Liver (tissue), 3 donors: ENCODE results near the gene MOSPD3.

Experiments used
- EGR1 ChIP-seq, 2 donors: IDR thresholded peaks; 2 replicates each; pipeline ENCODE4 v1.6.1; 2016 to 2018; ENCODE audit warnings: antibody characterized with exemption in 2 of 2, low read depth in 2 of 2
- GABPA ChIP-seq, 2 donors: IDR thresholded peaks in 1 of 2; conservative IDR thresholded peaks in 1 of 2; 2 replicates each; pipeline ENCODE4 v1.6.1; 2016; ENCODE audit warnings: antibody characterized with exemption in 2 of 2, mild to moderate bottlenecking in 1 of 2, moderate library complexity in 1 of 2
- JUND ChIP-seq, 2 donors: IDR thresholded peaks; 2 replicates each; pipeline ENCODE4 v1.6.1; 2016; ENCODE audit warnings: antibody characterized with exemption in 2 of 2
- MAX ChIP-seq: IDR thresholded peaks from 2 replicates; pipeline ENCODE4 v1.6.1; 2016; ENCODE audit warnings: antibody characterized with exemption
- NR2F2 ChIP-seq: IDR thresholded peaks from 2 replicates; pipeline ENCODE4 v1.6.1; 2016; ENCODE audit warnings: antibody characterized with exemption
- RAD21 ChIP-seq, 2 donors: IDR thresholded peaks; 2 replicates each; pipeline ENCODE4 v1.6.1; 2016; ENCODE audit warnings: antibody characterized with exemption in 2 of 2, mild to moderate bottlenecking in 2 of 2
- TF ChIP-seq, protein P1 (sequence below): IDR thresholded peaks from 2 replicates; pipeline ENCODE4 v1.6.1; 2016; ENCODE audit warnings: antibody characterized with exemption
- TF ChIP-seq, protein P2 (sequence below): fragments of 150-350 bp; IDR thresholded peaks from 2 replicates; pipeline ENCODE4 v1.5.1; 2017; ENCODE audit warnings: improper control_type of control experiment, low read depth, low read length; ENCODE audit not compliant: missing input control
- donor health status: healthy.
- donor health status: healthy.

GRCh38 chr7:100563809-100564400, 48.4 kb upstream of the MOSPD3 start:
- TF ChIP-seq, protein P1, sequence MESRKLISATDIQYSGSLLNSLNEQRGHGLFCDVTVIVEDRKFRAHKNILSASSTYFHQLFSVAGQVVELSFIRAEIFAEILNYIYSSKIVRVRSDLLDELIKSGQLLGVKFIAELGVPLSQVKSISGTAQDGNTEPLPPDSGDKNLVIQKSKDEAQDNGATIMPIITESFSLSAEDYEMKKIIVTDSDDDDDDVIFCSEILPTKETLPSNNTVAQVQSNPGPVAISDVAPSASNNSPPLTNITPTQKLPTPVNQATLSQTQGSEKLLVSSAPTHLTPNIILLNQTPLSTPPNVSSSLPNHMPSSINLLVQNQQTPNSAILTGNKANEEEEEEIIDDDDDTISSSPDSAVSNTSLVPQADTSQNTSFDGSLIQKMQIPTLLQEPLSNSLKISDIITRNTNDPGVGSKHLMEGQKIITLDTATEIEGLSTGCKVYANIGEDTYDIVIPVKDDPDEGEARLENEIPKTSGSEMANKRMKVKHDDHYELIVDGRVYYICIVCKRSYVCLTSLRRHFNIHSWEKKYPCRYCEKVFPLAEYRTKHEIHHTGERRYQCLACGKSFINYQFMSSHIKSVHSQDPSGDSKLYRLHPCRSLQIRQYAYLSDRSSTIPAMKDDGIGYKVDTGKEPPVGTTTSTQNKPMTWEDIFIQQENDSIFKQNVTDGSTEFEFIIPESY: no peak
- TF ChIP-seq, protein P2, sequence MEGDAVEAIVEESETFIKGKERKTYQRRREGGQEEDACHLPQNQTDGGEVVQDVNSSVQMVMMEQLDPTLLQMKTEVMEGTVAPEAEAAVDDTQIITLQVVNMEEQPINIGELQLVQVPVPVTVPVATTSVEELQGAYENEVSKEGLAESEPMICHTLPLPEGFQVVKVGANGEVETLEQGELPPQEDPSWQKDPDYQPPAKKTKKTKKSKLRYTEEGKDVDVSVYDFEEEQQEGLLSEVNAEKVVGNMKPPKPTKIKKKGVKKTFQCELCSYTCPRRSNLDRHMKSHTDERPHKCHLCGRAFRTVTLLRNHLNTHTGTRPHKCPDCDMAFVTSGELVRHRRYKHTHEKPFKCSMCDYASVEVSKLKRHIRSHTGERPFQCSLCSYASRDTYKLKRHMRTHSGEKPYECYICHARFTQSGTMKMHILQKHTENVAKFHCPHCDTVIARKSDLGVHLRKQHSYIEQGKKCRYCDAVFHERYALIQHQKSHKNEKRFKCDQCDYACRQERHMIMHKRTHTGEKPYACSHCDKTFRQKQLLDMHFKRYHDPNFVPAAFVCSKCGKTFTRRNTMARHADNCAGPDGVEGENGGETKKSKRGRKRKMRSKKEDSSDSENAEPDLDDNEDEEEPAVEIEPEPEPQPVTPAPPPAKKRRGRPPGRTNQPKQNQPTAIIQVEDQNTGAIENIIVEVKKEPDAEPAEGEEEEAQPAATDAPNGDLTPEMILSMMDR: peak; percentile 94
- TF ChIP-seq JUND (IDR thresholded peaks at IDR 0.05) (no peak), RAD21 (IDR thresholded peaks at IDR 0.05) (peak; percentile 79 to 83), MAX (no peak), EGR1 (IDR thresholded peaks at IDR 0.05; ENCODE audit: low read depth in 2 of 2) (no peak), NR2F2 (no peak), GABPA (IDR thresholded peaks at IDR 0.05 in 1 of 2, conservative IDR thresholded peaks at IDR 0.05 in 1 of 2) (no peak)
